ENCODE results near the gene SLC34A1.

Gene SLC34A1

DNA sequence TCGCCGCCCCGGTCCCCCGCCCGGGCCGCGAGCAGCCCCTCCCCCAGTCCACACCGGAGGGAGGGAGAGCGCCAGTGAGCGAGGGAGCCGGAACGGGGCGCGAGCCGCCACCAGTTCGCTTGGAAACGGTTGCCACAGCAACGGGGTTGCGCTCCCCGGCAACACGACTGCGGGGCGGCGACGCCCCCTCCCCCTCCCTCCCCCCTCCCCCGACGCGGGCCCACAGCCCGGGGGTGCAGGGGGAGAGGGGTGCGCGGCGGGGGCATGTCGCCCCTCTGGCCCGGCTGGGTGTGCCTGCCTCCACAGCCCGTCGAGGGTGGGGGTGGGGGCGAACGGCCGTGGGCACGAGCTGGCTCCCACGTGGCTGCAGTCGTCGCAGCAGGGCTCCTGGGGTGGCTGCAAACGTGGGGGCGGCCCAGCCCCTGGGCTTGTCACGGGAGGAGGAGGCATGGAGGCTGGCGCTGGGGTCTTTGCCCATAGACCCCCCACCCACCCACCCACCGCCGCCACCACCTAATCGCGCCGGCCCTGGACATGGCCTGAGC, 62.9 kb downstream of the SLC34A1 start:
- DNase-seq = no peak

DNA sequence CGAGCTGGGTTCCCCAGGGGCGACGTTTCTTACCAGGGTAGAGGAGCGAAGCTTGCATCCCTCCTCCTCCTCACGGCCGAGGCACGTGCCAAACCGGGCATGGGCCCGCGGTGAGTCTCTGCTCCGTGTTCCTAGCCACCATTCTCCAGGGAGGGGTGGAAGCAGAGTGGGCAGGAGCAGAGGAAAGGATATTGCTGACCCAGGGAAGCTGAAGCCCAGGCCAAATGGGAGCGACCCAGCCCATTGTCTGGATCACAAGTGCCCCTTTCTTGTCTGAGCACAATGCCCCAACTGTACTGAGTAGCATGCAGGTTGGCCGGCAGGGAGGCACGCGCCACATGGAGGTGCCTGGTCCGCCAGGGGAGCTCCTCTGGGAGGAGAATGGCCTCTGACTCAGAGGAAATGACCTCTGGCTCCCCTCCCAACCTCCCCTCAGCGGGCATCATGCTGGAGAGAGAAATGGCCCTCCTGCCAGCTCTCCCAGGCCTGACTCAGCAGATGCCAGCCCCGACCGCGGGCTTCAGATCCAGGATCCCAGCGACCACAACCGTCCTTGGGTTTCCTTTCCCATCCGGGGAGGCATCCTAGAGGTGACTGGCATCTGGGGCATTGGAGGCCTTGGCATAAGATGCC, 63.5 kb downstream of the SLC34A1 start:
- no peak for DNase-seq

Data from cerebellar nuclear complex (tissue), 1 donor.